H1 (cell line): ENCODE measurements around the gene RDM1. TPM values are rescaled to one million over a fixed set of nuclear protein-coding genes. Genes with fewer than 3 reads are reported as not detected.

Experiments used
- CTCF ChIA-PET: fragments of 300-600 bp; sonication (Branson Sonifier 250); formaldehyde crosslinking; loops from one replicate; lab custom pipeline; 2021; ENCODE audit not compliant: partially characterized antibody; lab: Charles Lee
- POLR2A ChIA-PET: fragments of 300-600 bp; sonication (Branson Sonifier 250); formaldehyde crosslinking; loops from one replicate; lab custom pipeline; 2021; ENCODE audit warnings: inconsistent platforms; ENCODE audit not compliant: partially characterized antibody; lab: Charles Lee
- DNase-seq, 2 experiments: peaks; one replicate each; pipeline versions ENCODE4 v3.0.0 to v3.0.0-alpha.2; 2010 to 2022; ENCODE audit warnings: low spot score in 2 of 2, low read depth in 1 of 2, mixed read lengths in 1 of 2
- FAIRE-seq: peaks from 2 replicates; lab custom pipeline; 2011; peaks lifted over from hg19 to GRCh38; lab: Jason Lieb, UNC
- H2AFZ ChIP-seq: 2 replicates; pipeline ENCODE4 v1.8.1; 2012; ENCODE audit warnings: low read length, inconsistent platforms
- H2AK5ac ChIP-seq: 2 replicates; pipeline ENCODE4 v1.6.1; 2013; ENCODE audit warnings: low read depth, low read length
- H2BK120ac ChIP-seq: replicated peaks from 2 replicates; pipeline ENCODE3; 2013; ENCODE audit warnings: low read depth, low read length, inconsistent platforms
- H2BK12ac ChIP-seq: 2 replicates; pipeline ENCODE4 v1.6.1; 2013; ENCODE audit warnings: low read depth, low read length
- H2BK15ac ChIP-seq: 2 replicates; pipeline ENCODE4 v1.6.1; 2013; ENCODE audit warnings: low read length
- H2BK20ac ChIP-seq: 2 replicates; pipeline ENCODE4 v1.6.1; 2013; ENCODE audit warnings: low read length
- H2BK5ac ChIP-seq: 2 replicates; pipeline ENCODE4 v1.6.1; 2013; ENCODE audit warnings: low read depth, low read length
- H3K14ac ChIP-seq: 2 replicates; pipeline ENCODE4 v1.6.1; 2013; ENCODE audit warnings: inconsistent platforms; ENCODE audit not compliant: insufficient read length
- H3K18ac ChIP-seq: 2 replicates; pipeline ENCODE4 v1.6.1; 2013; ENCODE audit warnings: low read length; ENCODE audit errors: extremely low read depth
- H3K23ac ChIP-seq: 2 replicates; pipeline ENCODE4 v1.6.1; 2013; ENCODE audit warnings: inconsistent platforms; ENCODE audit not compliant: insufficient read length
- H3K23me2 ChIP-seq: 2 replicates; pipeline ENCODE4 v1.6.1; 2013; ENCODE audit warnings: low read depth, low read length
- H3K27ac ChIP-seq: 2 replicates; pipeline ENCODE4 v1.6.1; 2011; ENCODE audit warnings: low read depth, low read length, inconsistent platforms
- H3K27me3 ChIP-seq, 4 experiments: replicated peaks in 1 of 4; 1 replicate in 1 of 4; 2 replicates in 3 of 4; pipeline versions ENCODE4 v1.6.1 to v1.8.1; 2011 to 2013; ENCODE audit warnings: low read length in 3 of 4, mild to moderate bottlenecking in 3 of 4, inconsistent platforms in 2 of 4, mixed read lengths in 2 of 4, moderate library complexity in 1 of 4; ENCODE audit not compliant: control insufficient read depth in 3 of 4, insufficient read depth in 3 of 4; ENCODE audit errors: extremely low read depth in 1 of 4
- H3K36me3 ChIP-seq, 4 experiments: 2 replicates each; pipeline versions ENCODE4 v1.6.1 to v1.8.1; 2011 to 2013; ENCODE audit warnings: mild to moderate bottlenecking in 4 of 4, low read length in 3 of 4, moderate library complexity in 2 of 4, control low read depth in 1 of 4, inconsistent platforms in 1 of 4; ENCODE audit not compliant: insufficient read depth in 4 of 4, control insufficient read depth in 2 of 4
- H3K4ac ChIP-seq: replicated peaks from 2 replicates; pipeline ENCODE3; 2013; ENCODE audit warnings: low read length, low read depth, mixed read lengths, inconsistent platforms; ENCODE audit not compliant: insufficient read length
- H3K4me1 ChIP-seq, 4 experiments: replicated peaks in 1 of 4; 1 replicate in 1 of 4; 2 replicates in 3 of 4; pipeline versions ENCODE4 v1.6.1 to v1.8.1; 2011 to 2013; ENCODE audit warnings: low read length in 3 of 4, inconsistent platforms in 2 of 4, mixed read lengths in 1 of 4; ENCODE audit not compliant: insufficient read depth in 4 of 4, control insufficient read depth in 3 of 4
- H3K4me2 ChIP-seq, 2 experiments: 2 replicates each; pipeline versions ENCODE4 v1.6.1 to v1.8.1; 2011 to 2013; ENCODE audit warnings: low read depth in 2 of 2, low read length in 2 of 2, control low read depth in 1 of 2, inconsistent platforms in 1 of 2, mild to moderate bottlenecking in 1 of 2; ENCODE audit not compliant: insufficient read depth in 1 of 2
- H3K4me3 ChIP-seq, 4 experiments: fragments of 200-600, 300-600 bp in 1 of 4; sonication (generic), shearing (Covaris generic), sonication (Bioruptor Twin) in 1 of 4; 2 replicates each; pipeline versions ENCODE4 v1.5.1 to v1.8.1; 2011 to 2016; ENCODE audit warnings: low read length in 4 of 4, low read depth in 3 of 4, control low read depth in 2 of 4, inconsistent platforms in 2 of 4, mild to moderate bottlenecking in 2 of 4, mixed read lengths in 1 of 4, moderate library complexity in 1 of 4; ENCODE audit not compliant: insufficient read depth in 2 of 4; ENCODE audit errors: extremely low read depth in 1 of 4
- H3K56ac ChIP-seq: replicated peaks from 2 replicates; pipeline ENCODE3; 2013; ENCODE audit warnings: low read depth, mild to moderate bottlenecking, mixed read lengths, low read length, inconsistent platforms; ENCODE audit not compliant: insufficient read length
- H3K79me1 ChIP-seq: 2 replicates; pipeline ENCODE4 v1.6.1; 2013; ENCODE audit warnings: low read depth, low read length, control low read depth
- H3K79me2 ChIP-seq, 2 experiments: 2 replicates each; pipeline versions ENCODE4 v1.6.1 to v1.8.1; 2012 to 2013; ENCODE audit warnings: low read length in 2 of 2, mild to moderate bottlenecking in 2 of 2, inconsistent platforms in 1 of 2; ENCODE audit not compliant: insufficient read depth in 2 of 2, control insufficient read depth in 1 of 2
- H3K9ac ChIP-seq, 4 experiments: replicated peaks in 1 of 4; 1 replicate in 1 of 4; 2 replicates in 3 of 4; pipeline versions ENCODE4 v1.6.1 to v1.8.1; 2011 to 2013; ENCODE audit warnings: low read depth in 3 of 4, low read length in 3 of 4, control low read depth in 2 of 4, mild to moderate bottlenecking in 2 of 4, moderate library complexity in 2 of 4, inconsistent platforms in 1 of 4; ENCODE audit errors: extremely low read depth in 1 of 4
- H3K9me3 ChIP-seq, 2 experiments: 2 replicates each; pipeline versions ENCODE4 v1.6.1 to v1.8.1; 2012 to 2013; ENCODE audit warnings: mild to moderate bottlenecking in 2 of 2, moderate library complexity in 2 of 2, control low read depth in 1 of 2, inconsistent platforms in 1 of 2, low read depth in 1 of 2, low read length in 1 of 2, mixed read lengths in 1 of 2; ENCODE audit not compliant: insufficient read depth in 2 of 2
- H4K20me1 ChIP-seq, 2 experiments: replicated peaks in 1 of 2; 2 replicates each; pipeline versions ENCODE3 to v1.8.1; 2011 to 2013; ENCODE audit warnings: inconsistent platforms in 2 of 2, low read length in 2 of 2, mild to moderate bottlenecking in 1 of 2; ENCODE audit not compliant: insufficient read depth in 2 of 2, control insufficient read depth in 1 of 2
- H4K5ac ChIP-seq: 2 replicates; pipeline ENCODE4 v1.6.1; 2013; ENCODE audit warnings: low read length, low read depth, mixed read lengths, inconsistent platforms; ENCODE audit not compliant: insufficient read length
- H4K8ac ChIP-seq: 2 replicates; pipeline ENCODE4 v1.8.0; 2013; ENCODE audit warnings: mild to moderate bottlenecking, moderate library complexity, low read length, inconsistent platforms; ENCODE audit not compliant: insufficient read depth; ENCODE audit errors: extremely low read depth
- H4K91ac ChIP-seq: replicated peaks from 2 replicates; pipeline ENCODE3; 2013; ENCODE audit warnings: low read length, mixed read lengths, inconsistent platforms; ENCODE audit not compliant: insufficient read length
- ATF3 ChIP-seq: IDR thresholded peaks from 2 replicates; pipeline ENCODE4 v1.6.1; 2011; ENCODE audit warnings: low read depth, mild to moderate bottlenecking, low read length; ENCODE audit not compliant: insufficient read depth
- CBX8 ChIP-seq: fragments of 300-800, 300-1000 bp; sonication (generic); IDR thresholded peaks from 2 replicates; pipeline ENCODE4 v1.7.1; 2016; ENCODE audit warnings: low read depth, low read length, borderline replicate concordance
- EGR1 ChIP-seq: IDR thresholded peaks from 2 replicates; pipeline ENCODE4 v1.6.1; 2011; ENCODE audit warnings: low read depth, low read length, borderline replicate concordance
- GTF2F1 ChIP-seq: IDR thresholded peaks from 2 replicates; pipeline ENCODE4 v1.6.1; 2012; ENCODE audit warnings: low read depth, low read length, improper control_type of control experiment, borderline replicate concordance
- KDM1A ChIP-seq: fragments of 200-600, 300-600 bp; sonication (generic); IDR thresholded peaks from 2 replicates; pipeline ENCODE4 v1.7.1; 2016; ENCODE audit warnings: mild to moderate bottlenecking, low read length, borderline replicate concordance
- PHF8 ChIP-seq: fragments of 200-600 bp; sonication (generic); conservative IDR thresholded peaks from 2 replicates; pipeline ENCODE4 v1.7.1; 2012; ENCODE audit warnings: low read depth, mild to moderate bottlenecking, inconsistent platforms, low read length, moderate library complexity
- SIN3A ChIP-seq, 2 experiments: IDR thresholded peaks in 1 of 2; conservative IDR thresholded peaks in 1 of 2; 2 replicates each; pipeline ENCODE4 v1.6.1; 2011 to 2012; ENCODE audit warnings: low read length in 2 of 2, improper control_type of control experiment in 1 of 2, low read depth in 1 of 2, mild to moderate bottlenecking in 1 of 2
- TAF7 ChIP-seq: optimal IDR thresholded peaks from 2 replicates; pipeline ENCODE3; 2011; ENCODE audit warnings: low read depth, mild to moderate bottlenecking, inconsistent platforms, low read length, moderate library complexity, borderline replicate concordance
- TBP ChIP-seq: IDR thresholded peaks from 2 replicates; pipeline ENCODE4 v1.6.1; 2011; ENCODE audit warnings: low read depth, low read length, improper control_type of control experiment
- polyA plus RNA-seq, 7 experiments: library from polyadenylated mRNA; depleted of rRNA in 3 of 7; stranded (reverse) in 5 of 7; unstranded in 2 of 7; fragments of >200 nt in 5 of 7; fragments of 200-250 nt in 2 of 7; gene quantifications; 1 replicate in 5 of 7; 2 replicates in 1 of 7; 4 replicates in 1 of 7; pipeline versions ENCODE4 v1.2.1 to v1.2.3, GENCODE V29; 2011 to 2013; ENCODE audit warnings: missing spikeins in 2 of 7, mixed read lengths in 2 of 7
- total RNA-seq: library from RNA; stranded (reverse); fragmentation: NEBNext Ultra II Directional; extraction: Animal tissue kit (Norgen Biotek cat#: 25700); gene quantifications from 2 replicates; pipeline ENCODE4 v1.2.1, GENCODE V29; 2021

Gene RDM1
- total and polyA plus RNA-seq, 2 of the 8 experiments (the other 6 are each of a cell fraction or from before 2014, with no cell fraction given) = 7.3 to 9.7 TPM

GRCh38 chr17:35927714-35928113 lies 2.9 kb downstream of the RDM1 start:
- FAIRE-seq = no peak
- CTCF ChIA-PET = no interaction called here
- no peak overlapping the region for H2AK5ac ChIP-seq
- TF ChIP-seq ATF3 = no peak
- TF ChIP-seq EGR1 = no peak
- no peak for TF ChIP-seq CBX8
- TF ChIP-seq SIN3A (conservative IDR thresholded peaks at IDR 0.05 in 1 of 2, IDR thresholded peaks at IDR 0.05 in 1 of 2; ENCODE audit: low read depth in 1 of 2, low read length in 2 of 2) = no peak
- TF ChIP-seq TAF7 = no peak
- TF ChIP-seq PHF8 = no peak
- no peak for TF ChIP-seq KDM1A
- TF ChIP-seq GTF2F1 = no peak
- no peak for TF ChIP-seq TBP

More at GRCh38 chr17:35927714-35928113, 2.9 kb downstream of the RDM1 start:
- no peak overlapping the region for H2BK15ac ChIP-seq
- no peak overlapping the region for H4K91ac ChIP-seq
- no peak overlapping the region for H2BK5ac ChIP-seq
- no peak overlapping the region for H3K4ac ChIP-seq
- H3K23ac ChIP-seq = no peak overlapping the region
- H3K4me1 ChIP-seq = peaks cover 0 to 6% (median 3%) of the 10 kb centered on the region in 4 experiments; a peak in 5 of 7 replicates
- H3K4me3 ChIP-seq = no peak overlapping the region
- no peak overlapping the region for H3K27ac ChIP-seq
- no peaks in the 10 kb centered on the region for H4K20me1 ChIP-seq
- no peak overlapping the region for H4K5ac ChIP-seq
- no peaks in the 10 kb centered on the region for H3K9me3 ChIP-seq
- POLR2A ChIA-PET = no interaction called here
- H3K9ac ChIP-seq = no peak overlapping the region
- H3K14ac ChIP-seq = no peak overlapping the region
- no peaks in the 10 kb centered on the region for H3K79me1 ChIP-seq
- H3K18ac ChIP-seq = no peak overlapping the region
- no peak for DNase-seq
- no peaks in the 10 kb centered on the region; the same call in none of the 2 replicates for H3K23me2 ChIP-seq
- no peak overlapping the region for H2AFZ ChIP-seq
- no peak overlapping the region for H4K8ac ChIP-seq
- H3K79me2 ChIP-seq = no peaks in the 10 kb centered on the region
- no peak overlapping the region for H3K4me2 ChIP-seq
- H3K56ac ChIP-seq = no peak overlapping the region
- no peaks in the 10 kb centered on the region; a peak in 2 of 7 replicates for H3K27me3 ChIP-seq
- peaks cover 0 to under 1% (median 0%) of the 10 kb centered on the region in 4 experiments; a peak in 2 of 8 replicates for H3K36me3 ChIP-seq
- no peak overlapping the region for H2BK20ac ChIP-seq
- H2BK120ac ChIP-seq = no peak overlapping the region
- H2BK12ac ChIP-seq = no peak overlapping the region
